WI38 (cell line): Measurements from ENCODE around the gene MS4A15.

Experiments used
- H3K4me3 ChIP-seq: 2 replicates; pipeline ENCODE4 v1.5.1; 2011; ENCODE audit warnings: low read depth, mild to moderate bottlenecking, control low read depth, low read length
- TF ChIP-seq, protein P1 (sequence below): IDR thresholded peaks from 2 replicates; pipeline ENCODE4 v1.5.1; 2012; ENCODE audit warnings: low read depth, mild to moderate bottlenecking, control low read depth, low read length

Gene MS4A15

DNA sequence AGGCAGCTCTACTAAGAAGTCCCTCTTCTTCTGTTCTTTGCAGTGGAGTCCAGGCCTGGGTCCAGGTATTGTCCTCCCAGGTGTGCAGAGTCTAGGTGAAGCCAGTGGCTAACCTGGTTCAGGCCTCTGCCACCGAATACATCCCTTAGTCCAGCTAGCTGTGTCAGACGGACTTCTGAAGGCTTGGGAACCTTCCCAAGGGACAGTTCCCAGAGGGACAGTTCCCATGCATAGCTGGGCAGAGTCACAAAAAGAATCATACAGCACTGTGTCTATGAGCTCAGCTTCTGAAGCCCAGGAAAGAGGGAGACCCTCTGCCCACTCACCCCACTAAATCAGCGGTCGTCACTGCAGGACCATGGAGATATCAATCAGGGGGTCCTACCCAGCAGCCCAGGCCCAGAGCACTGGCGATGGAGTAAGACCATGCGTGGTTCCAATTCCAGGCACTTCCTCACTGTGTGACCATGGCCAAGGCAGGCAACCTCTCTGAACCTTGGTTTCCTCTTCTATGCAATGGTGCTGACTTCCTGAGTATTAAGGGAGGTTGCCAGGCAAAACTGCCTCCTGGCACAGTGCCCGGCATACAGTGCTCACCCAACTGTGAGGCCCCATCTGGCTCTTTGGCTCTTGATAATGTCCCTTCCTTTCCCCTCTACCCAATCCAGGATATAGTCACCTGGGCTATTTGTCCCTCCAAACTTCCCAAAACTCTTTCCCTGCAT, 31.9 kb downstream of the MS4A15 start:
- TF ChIP-seq, protein P1, sequence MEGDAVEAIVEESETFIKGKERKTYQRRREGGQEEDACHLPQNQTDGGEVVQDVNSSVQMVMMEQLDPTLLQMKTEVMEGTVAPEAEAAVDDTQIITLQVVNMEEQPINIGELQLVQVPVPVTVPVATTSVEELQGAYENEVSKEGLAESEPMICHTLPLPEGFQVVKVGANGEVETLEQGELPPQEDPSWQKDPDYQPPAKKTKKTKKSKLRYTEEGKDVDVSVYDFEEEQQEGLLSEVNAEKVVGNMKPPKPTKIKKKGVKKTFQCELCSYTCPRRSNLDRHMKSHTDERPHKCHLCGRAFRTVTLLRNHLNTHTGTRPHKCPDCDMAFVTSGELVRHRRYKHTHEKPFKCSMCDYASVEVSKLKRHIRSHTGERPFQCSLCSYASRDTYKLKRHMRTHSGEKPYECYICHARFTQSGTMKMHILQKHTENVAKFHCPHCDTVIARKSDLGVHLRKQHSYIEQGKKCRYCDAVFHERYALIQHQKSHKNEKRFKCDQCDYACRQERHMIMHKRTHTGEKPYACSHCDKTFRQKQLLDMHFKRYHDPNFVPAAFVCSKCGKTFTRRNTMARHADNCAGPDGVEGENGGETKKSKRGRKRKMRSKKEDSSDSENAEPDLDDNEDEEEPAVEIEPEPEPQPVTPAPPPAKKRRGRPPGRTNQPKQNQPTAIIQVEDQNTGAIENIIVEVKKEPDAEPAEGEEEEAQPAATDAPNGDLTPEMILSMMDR: no peak
- H3K4me3 ChIP-seq: no peak overlapping the region

DNA sequence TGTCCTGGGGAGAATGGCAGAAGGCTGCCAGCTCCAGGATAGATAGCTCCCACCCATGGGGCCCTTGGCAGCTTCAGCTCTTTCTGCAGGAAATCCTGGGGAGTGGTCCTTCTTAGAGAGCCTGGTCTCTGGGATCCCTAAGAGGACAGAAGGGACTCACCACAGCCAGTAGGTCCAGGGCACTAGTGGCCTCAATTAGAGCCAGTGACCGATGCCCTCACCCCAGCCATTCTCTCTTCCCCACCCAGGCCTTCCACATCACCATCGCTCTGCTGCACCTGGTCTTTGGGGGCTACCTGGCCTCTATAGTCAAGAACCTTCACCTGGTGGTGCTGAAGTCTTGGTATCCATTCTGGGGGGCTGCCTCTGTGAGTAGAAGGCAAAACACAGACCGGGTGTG, 34.1 kb downstream of the MS4A15 start:
- H3K4me3 ChIP-seq: no peak overlapping the region
- TF ChIP-seq, protein P1: no peak

DNA sequence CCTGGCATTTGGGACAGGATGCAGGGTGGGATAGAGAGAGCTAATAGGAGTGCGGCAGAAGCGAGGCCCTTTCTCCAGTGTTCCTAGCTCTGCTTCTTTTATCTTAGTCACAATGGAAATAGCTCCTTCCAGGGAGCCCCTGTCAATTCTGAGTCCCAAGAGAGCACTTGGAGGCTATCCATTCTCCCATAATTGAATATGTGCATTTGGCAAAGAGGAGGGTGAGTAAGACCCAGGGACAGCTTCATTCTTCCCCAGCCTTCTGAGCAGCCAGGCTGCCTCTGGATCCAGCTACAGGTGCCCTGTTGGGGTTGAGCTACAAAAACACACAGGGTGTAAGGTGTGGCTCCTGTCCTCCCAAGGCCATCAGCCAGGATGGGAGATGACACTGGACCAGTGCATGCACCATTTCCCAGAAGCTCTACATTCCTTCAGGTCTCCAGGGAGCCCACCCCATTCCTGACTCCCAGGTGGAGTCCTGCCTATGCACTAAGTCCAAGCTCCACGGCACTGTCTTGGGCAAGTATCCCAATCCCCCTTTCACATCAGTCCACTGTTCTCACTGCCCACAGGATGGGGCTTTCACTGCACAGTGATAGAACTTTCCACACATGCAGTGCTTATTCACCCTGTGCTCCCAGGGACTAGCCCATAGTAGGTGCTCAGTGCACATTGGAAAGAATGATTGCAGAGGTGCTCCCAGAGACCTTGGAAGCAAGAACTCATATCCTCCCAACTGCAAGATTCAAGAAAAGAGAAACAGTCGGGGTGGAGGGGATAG, 34.7 kb downstream of the MS4A15 start:
- TF ChIP-seq, protein P1: no peak
- H3K4me3 ChIP-seq: no peak overlapping the region

DNA sequence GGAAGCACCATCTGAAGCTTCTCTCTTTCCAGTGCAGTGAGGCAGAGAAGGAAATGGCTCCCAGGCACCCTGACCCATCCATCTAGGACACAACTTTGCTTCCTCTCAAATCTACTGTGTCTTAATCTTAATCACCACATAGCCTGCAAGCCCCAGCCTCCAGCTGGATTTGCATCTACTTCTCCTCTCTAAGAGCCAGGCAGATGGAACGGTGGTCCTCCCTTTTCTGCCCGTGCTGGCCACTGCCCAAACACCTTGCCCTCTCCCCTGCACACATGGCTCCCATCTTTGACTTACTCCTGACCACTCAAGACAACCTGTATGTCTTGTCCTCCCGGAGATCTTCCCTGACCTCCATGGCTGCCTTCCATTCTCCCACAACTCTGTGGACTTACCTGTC, 35.9 kb downstream of the MS4A15 start:
- no peak overlapping the region for H3K4me3 ChIP-seq
- TF ChIP-seq, protein P1: no peak

DNA sequence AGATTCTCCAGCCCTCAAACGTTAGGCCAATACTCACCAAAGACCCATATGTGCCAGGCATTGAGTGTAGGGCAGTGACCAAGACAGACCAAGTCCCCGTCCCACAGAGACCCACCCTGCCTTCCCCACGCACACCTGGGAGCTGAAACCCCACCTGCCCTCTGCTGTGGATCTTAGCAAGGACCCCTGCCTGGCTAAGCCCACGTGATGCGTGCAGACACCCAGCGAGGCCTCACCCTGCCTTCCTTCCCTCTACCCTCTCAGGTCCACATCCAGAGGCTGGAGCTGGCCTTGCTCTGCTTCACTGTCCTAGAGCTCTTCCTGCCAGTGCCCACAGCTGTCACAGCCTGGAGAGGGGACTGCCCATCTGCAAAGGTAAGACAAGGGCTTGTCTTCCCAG, 38.6 kb downstream of the MS4A15 start:
- TF ChIP-seq, protein P1: no peak
- no peak overlapping the region for H3K4me3 ChIP-seq

DNA sequence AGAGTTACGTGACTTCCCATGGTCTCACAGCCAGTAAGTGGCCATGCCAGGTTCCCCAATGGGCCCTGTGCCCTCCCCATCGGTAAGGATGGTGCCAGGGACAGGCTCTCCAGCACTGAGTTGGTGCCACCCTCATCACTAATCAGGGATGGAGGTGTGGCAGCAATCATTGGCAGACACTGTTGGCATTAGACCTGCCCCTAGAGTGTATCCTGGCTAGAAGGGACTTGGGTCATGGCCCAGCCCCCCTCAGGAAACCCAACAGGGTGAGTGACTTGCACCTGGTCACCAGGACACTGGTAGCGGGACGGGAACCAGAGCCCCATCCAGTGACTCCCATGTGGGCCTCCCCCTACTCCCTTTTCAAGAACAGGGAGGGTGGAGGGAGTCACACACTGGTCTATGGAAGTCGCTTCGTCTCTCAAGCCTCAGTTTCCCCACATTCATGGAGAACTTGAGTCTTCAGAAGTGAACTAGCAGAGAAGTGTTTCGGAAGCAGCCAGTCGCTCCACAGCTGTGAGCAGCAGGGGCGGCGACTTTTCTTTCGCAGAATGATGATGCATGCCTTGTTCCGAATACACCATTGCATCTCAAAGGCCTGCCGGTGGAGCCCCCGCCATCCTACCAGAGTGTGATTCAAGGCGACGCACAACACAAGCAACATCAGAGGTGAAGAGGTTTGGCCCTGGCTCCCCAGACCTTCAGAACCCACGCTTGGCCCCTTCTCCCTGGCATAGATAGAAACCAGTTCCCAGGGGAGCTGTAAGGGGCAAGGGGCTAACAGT, 41.4 kb downstream of the MS4A15 start:
- no peak overlapping the region for H3K4me3 ChIP-seq
- TF ChIP-seq, protein P1: no peak
